ENCODE data around the gene HUNK.

The HUNK gene

DNA sequence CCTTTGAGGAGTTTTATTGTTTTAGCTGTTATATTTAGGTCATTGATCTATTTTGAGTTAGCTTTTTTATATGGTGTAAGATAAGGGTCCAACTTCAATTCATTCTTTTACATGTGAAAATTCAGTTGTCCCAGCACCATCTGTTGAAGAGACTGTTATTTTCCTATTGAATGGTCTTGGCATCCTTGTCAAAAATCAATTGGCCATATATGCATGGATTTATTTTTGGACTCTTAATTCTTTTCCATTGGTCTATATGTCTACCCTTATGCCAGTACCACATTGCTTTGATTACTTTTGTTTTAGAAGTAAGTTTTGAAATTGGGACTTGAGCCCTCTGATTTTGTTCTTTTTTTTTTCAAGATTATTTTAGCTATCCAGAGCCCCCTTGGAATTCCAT, 35.8 kb upstream of the HUNK start:
- no peak overlapping the region for H2AFZ ChIP-seq (ENCODE audit: low read length)
- no peak overlapping the region for H3K9ac ChIP-seq (ENCODE audit: low read length)
- H3K4me2 ChIP-seq (ENCODE audit: low read depth, low read length): peak overlapping the region; percentile 17; the same call in 1 of the 2 replicates
- no peaks in the 10 kb centered on the region for H3K9me3 ChIP-seq (replicated peaks; ENCODE audit: insufficient read depth, low read length)
- H4K20me1 ChIP-seq (ENCODE audit: insufficient read depth, low read length): no peaks in the 10 kb centered on the region
- no peaks in the 10 kb centered on the region for H3K79me2 ChIP-seq (ENCODE audit: low read length)
- H3K27me3 ChIP-seq (replicated peaks; ENCODE audit: insufficient read depth, low read length): no peaks in the 10 kb centered on the region
- no peak overlapping the region for H3K4me3 ChIP-seq (ENCODE audit: low read length)
- H3K4me1 ChIP-seq (ENCODE audit: low read length): peaks cover 11% of the 10 kb centered on the region
- H3F3A ChIP-seq (ENCODE audit: insufficient read depth, low read length): no peaks in the 10 kb centered on the region
- no peaks in the 10 kb centered on the region for H3K36me3 ChIP-seq (replicated peaks; ENCODE audit: insufficient read depth, low read length)
- no peaks in the 10 kb centered on the region for H3K9me2 ChIP-seq (replicated peaks; ENCODE audit: insufficient read depth, low read length)
- DNase-seq: no peak
- TF ChIP-seq EZH2 (optimal IDR thresholded peaks at IDR 0.05; ENCODE audit: low read depth, low read length): no peak
- no peak for TF ChIP-seq EZH2phosphoT487 (IDR thresholded peaks at IDR 0.05; ENCODE audit: low read length)
- TF ChIP-seq, protein P1, sequence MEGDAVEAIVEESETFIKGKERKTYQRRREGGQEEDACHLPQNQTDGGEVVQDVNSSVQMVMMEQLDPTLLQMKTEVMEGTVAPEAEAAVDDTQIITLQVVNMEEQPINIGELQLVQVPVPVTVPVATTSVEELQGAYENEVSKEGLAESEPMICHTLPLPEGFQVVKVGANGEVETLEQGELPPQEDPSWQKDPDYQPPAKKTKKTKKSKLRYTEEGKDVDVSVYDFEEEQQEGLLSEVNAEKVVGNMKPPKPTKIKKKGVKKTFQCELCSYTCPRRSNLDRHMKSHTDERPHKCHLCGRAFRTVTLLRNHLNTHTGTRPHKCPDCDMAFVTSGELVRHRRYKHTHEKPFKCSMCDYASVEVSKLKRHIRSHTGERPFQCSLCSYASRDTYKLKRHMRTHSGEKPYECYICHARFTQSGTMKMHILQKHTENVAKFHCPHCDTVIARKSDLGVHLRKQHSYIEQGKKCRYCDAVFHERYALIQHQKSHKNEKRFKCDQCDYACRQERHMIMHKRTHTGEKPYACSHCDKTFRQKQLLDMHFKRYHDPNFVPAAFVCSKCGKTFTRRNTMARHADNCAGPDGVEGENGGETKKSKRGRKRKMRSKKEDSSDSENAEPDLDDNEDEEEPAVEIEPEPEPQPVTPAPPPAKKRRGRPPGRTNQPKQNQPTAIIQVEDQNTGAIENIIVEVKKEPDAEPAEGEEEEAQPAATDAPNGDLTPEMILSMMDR (IDR thresholded peaks at IDR 0.05; ENCODE audit: low read length): no peak
- peak overlapping the region; percentile 9; the same call in 1 of the 2 replicates for H3K27ac ChIP-seq (ENCODE audit: low read length)

DNA sequence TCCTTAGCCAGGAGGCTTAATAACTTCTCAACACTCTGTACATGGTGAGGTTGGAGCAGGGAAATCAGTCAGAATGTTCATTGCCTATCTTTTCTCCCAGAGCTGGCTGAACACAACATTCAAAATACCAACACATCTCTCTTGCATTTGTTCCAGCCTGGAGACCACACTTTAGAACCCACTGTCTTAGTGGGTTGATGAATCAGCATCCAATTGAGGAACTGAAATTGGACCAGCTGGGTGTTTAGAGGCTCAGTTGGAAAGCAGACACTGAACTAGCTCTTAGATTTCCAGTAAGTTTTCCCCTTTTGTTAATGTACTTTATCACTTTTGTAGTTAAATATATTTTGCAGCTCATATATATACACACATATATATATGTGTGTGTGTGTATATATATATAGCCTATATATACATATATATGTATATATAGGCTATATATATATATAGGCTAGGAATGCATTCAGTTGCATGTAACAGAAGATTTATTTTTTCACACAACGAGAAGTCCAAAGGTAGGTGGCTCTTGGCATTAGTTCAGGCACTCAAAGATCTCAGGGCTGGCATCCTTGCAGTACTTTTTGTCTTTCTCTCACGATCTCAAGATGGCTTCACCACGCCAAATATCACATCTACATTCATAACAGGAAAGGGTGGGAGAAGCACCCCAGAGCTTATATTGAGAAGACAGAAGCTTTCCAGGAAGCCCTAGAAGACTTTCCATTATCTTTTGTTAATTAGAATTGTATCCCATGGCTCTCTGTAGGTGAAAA, 35.0 kb upstream of the HUNK start:
- Histone ChIP-seq H2AFZ (ENCODE audit: low read length) (no peak overlapping the region), H4K20me1 (ENCODE audit: insufficient read depth, low read length) (no peaks in the 10 kb centered on the region), H3K9ac (ENCODE audit: low read length) (no peak overlapping the region), H3K27ac (ENCODE audit: low read length) (peak overlapping the region; percentile 9; the same call in 1 of the 2 replicates), H3K27me3 (replicated peaks; ENCODE audit: insufficient read depth, low read length) (no peaks in the 10 kb centered on the region), H3K4me2 (ENCODE audit: low read depth, low read length) (peak overlapping the region; percentile 17; the same call in 1 of the 2 replicates), H3K9me3 (replicated peaks; ENCODE audit: insufficient read depth, low read length) (no peaks in the 10 kb centered on the region), H3F3A (ENCODE audit: insufficient read depth, low read length) (no peaks in the 10 kb centered on the region), H3K4me1 (ENCODE audit: low read length) (peaks cover 11% of the 10 kb centered on the region), H3K79me2 (ENCODE audit: low read length) (no peaks in the 10 kb centered on the region), H3K4me3 (ENCODE audit: low read length) (no peak overlapping the region), H3K9me2 (replicated peaks; ENCODE audit: insufficient read depth, low read length) (no peaks in the 10 kb centered on the region), H3K36me3 (replicated peaks; ENCODE audit: insufficient read depth, low read length) (no peaks in the 10 kb centered on the region)
- TF ChIP-seq EZH2phosphoT487 (IDR thresholded peaks at IDR 0.05; ENCODE audit: low read length): no peak
- TF ChIP-seq EZH2 (optimal IDR thresholded peaks at IDR 0.05; ENCODE audit: low read depth, low read length): no peak
- TF ChIP-seq, protein P1 (IDR thresholded peaks at IDR 0.05; ENCODE audit: low read length): no peak
- DNase-seq: peak; percentile 63

DNA sequence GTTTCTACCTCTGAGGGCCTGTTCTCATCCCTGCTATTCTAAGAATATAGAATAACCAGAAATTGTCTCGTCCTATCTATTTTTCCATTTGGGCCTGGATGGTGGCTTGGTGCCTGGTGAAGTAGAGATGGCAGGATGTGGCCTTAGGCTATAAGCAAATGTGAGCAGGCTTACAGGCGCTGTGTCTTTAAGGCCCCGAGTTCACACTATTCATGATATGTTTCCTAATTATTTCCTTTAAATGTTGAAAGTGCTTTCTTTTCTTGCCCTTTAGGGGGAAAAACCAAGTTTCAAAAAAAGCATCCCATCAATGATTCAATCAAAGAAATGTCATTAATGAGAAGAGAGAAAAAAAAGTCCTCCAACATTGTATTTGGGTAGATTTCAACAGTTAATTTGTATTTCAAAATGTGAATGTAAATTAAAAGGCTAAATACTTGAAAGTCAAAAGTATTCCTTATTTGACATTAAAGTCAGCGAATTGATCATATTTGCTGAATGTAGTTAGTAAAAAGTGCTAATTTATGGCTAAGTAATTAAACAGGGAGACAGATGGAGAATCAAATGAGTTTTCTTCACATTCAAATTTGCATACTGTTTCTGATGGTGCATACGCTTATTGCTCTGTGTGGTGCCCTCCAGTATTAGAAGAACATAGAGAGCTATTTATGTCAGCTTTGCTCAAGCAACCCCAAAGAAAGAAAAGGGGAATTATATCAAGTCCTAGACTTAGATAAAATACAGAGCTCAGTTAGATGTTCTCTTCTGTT, 34.0 kb upstream of the HUNK start:
- Histone ChIP-seq H3K4me1 (ENCODE audit: low read length) (peaks cover 11% of the 10 kb centered on the region), H3K36me3 (replicated peaks; ENCODE audit: insufficient read depth, low read length) (no peaks in the 10 kb centered on the region), H3K9me2 (replicated peaks; ENCODE audit: insufficient read depth, low read length) (no peaks in the 10 kb centered on the region), H3F3A (ENCODE audit: insufficient read depth, low read length) (no peaks in the 10 kb centered on the region), H3K9me3 (replicated peaks; ENCODE audit: insufficient read depth, low read length) (no peaks in the 10 kb centered on the region), H3K27me3 (replicated peaks; ENCODE audit: insufficient read depth, low read length) (no peaks in the 10 kb centered on the region), H4K20me1 (ENCODE audit: insufficient read depth, low read length) (no peaks in the 10 kb centered on the region), H3K79me2 (ENCODE audit: low read length) (no peaks in the 10 kb centered on the region), H3K4me2 (ENCODE audit: low read depth, low read length) (no peak overlapping the region), H3K9ac (ENCODE audit: low read length) (no peak overlapping the region), H3K27ac (ENCODE audit: low read length) (no peak overlapping the region), H2AFZ (ENCODE audit: low read length) (no peak overlapping the region), H3K4me3 (ENCODE audit: low read length) (no peak overlapping the region)
- no peak for DNase-seq
- TF ChIP-seq, protein P1 (IDR thresholded peaks at IDR 0.05; ENCODE audit: low read length): no peak
- TF ChIP-seq EZH2phosphoT487 (IDR thresholded peaks at IDR 0.05; ENCODE audit: low read length) (no peak), EZH2 (optimal IDR thresholded peaks at IDR 0.05; ENCODE audit: low read depth, low read length) (no peak)

All from MM.1S (cell line).